GM12878 (cell line): ENCODE measurements around the gene ANP32A. TPM values are rescaled to one million over a fixed set of nuclear protein-coding genes. Genes with fewer than 3 reads are reported as not detected.

Experiments
- ATAC-seq: fragments of 200-7000 bp; cut with Tn5 transposase; 3 replicates; pipeline ENCODE4 v1.9.1; 2020; ENCODE audit warnings: mild to moderate bottlenecking, moderate library complexity
- BruUV-seq: library from RNA; stranded (reverse); fragments of 400-500 nt; replicated peaks from 2 replicates; lab custom pipeline; 2021; lab: Mats Ljungman, UMichigan
- CTCF ChIA-PET: fragments of 300-600 bp; sonication (Branson Sonifier 250); formaldehyde crosslinking; extraction: SDS; loops from one replicate; lab custom pipeline; 2021; ENCODE audit warnings: inconsistent platforms; lab: Yijun Ruan, JAX
- POLR2A ChIA-PET: fragments of 350-600 bp; formaldehyde crosslinking; extraction: SDS; loops from one replicate; lab custom pipeline; 2021; ENCODE audit warnings: inconsistent platforms; lab: Charles Lee
- RAD21 ChIA-PET: fragments of 300-600 bp; sonication (Branson Sonifier 250); formaldehyde crosslinking; loops from one replicate; lab custom pipeline; 2023; ENCODE audit warnings: antibody characterized with exemption; ENCODE audit not compliant: unreplicated experiment; lab: Charles Lee
- SMC1A ChIA-PET: fragments of 300-600 bp; sonication (Branson Sonifier 250); formaldehyde crosslinking; loops from one replicate; lab custom pipeline; 2023; ENCODE audit not compliant: unreplicated experiment, uncharacterized antibody; lab: Charles Lee
- DNase-seq: peaks from one replicate; pipeline ENCODE4 v3.0.0-alpha.2; 2011; ENCODE audit warnings: low read depth, low spot score
- FAIRE-seq: peaks from 3 replicates; lab custom pipeline; 2011; peaks lifted over from hg19 to GRCh38; lab: Jason Lieb, UNC
- H2AFZ ChIP-seq: 2 replicates; pipeline ENCODE4 v1.6.0; 2011; ENCODE audit warnings: low read depth, low read length, control low read depth; ENCODE audit not compliant: control insufficient read depth
- H3K27ac ChIP-seq: 2 replicates; pipeline ENCODE4 v1.5.1; 2011; ENCODE audit warnings: control low read depth; ENCODE audit not compliant: control insufficient read depth, insufficient read depth
- H3K27me3 ChIP-seq, 2 experiments: replicated peaks in 1 of 2; 2 replicates each; pipeline versions ENCODE4 v1.6.0 to v1.6.1; 2011; ENCODE audit warnings: low read length in 1 of 2; ENCODE audit not compliant: control insufficient read depth in 2 of 2, insufficient read depth in 2 of 2
- H3K36me3 ChIP-seq, 2 experiments: 2 replicates each; pipeline ENCODE4 v1.5.1; 2011; ENCODE audit warnings: low read length in 1 of 2; ENCODE audit not compliant: control insufficient read depth in 2 of 2, insufficient read depth in 2 of 2
- H3K4me1 ChIP-seq: 2 replicates; pipeline ENCODE4 v1.6.1; 2011; ENCODE audit warnings: mild to moderate bottlenecking, low read length, moderate library complexity, mixed read lengths; ENCODE audit not compliant: control insufficient read depth, insufficient read depth
- H3K4me2 ChIP-seq: 2 replicates; pipeline ENCODE4 v1.6.0; 2011; ENCODE audit warnings: control low read depth; ENCODE audit not compliant: control insufficient read depth, insufficient read depth
- H3K4me3 ChIP-seq: fragments of 200-600 bp; sonication (generic); 2 replicates; pipeline ENCODE4 v1.5.1; 2016
- H3K79me2 ChIP-seq: 2 replicates; pipeline ENCODE4 v1.6.0; 2011; ENCODE audit warnings: low read length; ENCODE audit not compliant: control insufficient read depth, insufficient read depth
- H3K9ac ChIP-seq: 2 replicates; pipeline ENCODE4 v1.8.0; 2011; ENCODE audit warnings: low read length, control low read depth, mixed read lengths; ENCODE audit not compliant: control insufficient read depth, insufficient read depth
- H3K9me3 ChIP-seq: replicated peaks from 3 replicates; pipeline ENCODE4 v1.5.1; 2011; ENCODE audit warnings: mild to moderate bottlenecking, low read length; ENCODE audit not compliant: control insufficient read depth, insufficient read depth
- H4K20me1 ChIP-seq: 2 replicates; pipeline ENCODE4 v1.6.0; 2011; ENCODE audit not compliant: control insufficient read depth, insufficient read depth
- ATF7 ChIP-seq: fragments of 450-650 bp; IDR thresholded peaks from 2 replicates; pipeline ENCODE4 v1.6.1; 2016; ENCODE audit warnings: low read depth, mild to moderate bottlenecking
- EZH2 ChIP-seq: IDR thresholded peaks from 2 replicates; pipeline ENCODE4 v1.6.1; 2012; ENCODE audit warnings: low read depth, mild to moderate bottlenecking, control low read depth, inconsistent platforms, low read length, borderline replicate concordance; ENCODE audit not compliant: control insufficient read depth
- HDAC2 ChIP-seq: fragments of 200-600 bp; sonication (generic); IDR thresholded peaks from 2 replicates; pipeline ENCODE4 v1.6.1; 2017
- JUNB ChIP-seq: IDR thresholded peaks from 2 replicates; pipeline ENCODE4 v1.6.1; 2016; ENCODE audit warnings: antibody characterized with exemption, mild to moderate bottlenecking
- JUND ChIP-seq: IDR thresholded peaks from 2 replicates; pipeline ENCODE4 v1.6.1; 2012; ENCODE audit warnings: low read depth, mild to moderate bottlenecking, low read length, improper control_type of control experiment, moderate library complexity
- KAT2A ChIP-seq: conservative IDR thresholded peaks from 2 replicates; pipeline ENCODE4 v1.6.1; 2011; ENCODE audit warnings: low read depth, low read length; ENCODE audit not compliant: control insufficient read depth
- LARP7 ChIP-seq: fragments of 450-650 bp; IDR thresholded peaks from 2 replicates; pipeline ENCODE4 v1.6.1; 2017; ENCODE audit warnings: mild to moderate bottlenecking
- NR2C1 ChIP-seq: fragments of 450-650 bp; IDR thresholded peaks from 2 replicates; pipeline ENCODE4 v1.6.1; 2017; ENCODE audit warnings: antibody characterized with exemption, mild to moderate bottlenecking, moderate library complexity
- NRF1 ChIP-seq: conservative IDR thresholded peaks from 2 replicates; pipeline ENCODE4 v1.6.1; 2011; ENCODE audit warnings: mild to moderate bottlenecking, low read depth, low read length, improper control_type of control experiment
- PKNOX1 ChIP-seq: fragments of 450-650 bp; IDR thresholded peaks from 2 replicates; pipeline ENCODE4 v1.6.1; 2016; ENCODE audit warnings: mild to moderate bottlenecking
- POU2F2 ChIP-seq: IDR thresholded peaks from 3 replicates; pipeline ENCODE4 v1.6.1; 2011; ENCODE audit warnings: low read depth, mild to moderate bottlenecking, low read length, borderline replicate concordance
- RELB ChIP-seq: fragments of 450-650 bp; IDR thresholded peaks from 2 replicates; pipeline ENCODE4 v1.6.1; 2017; ENCODE audit warnings: low read depth, mild to moderate bottlenecking, moderate library complexity
- SIN3A ChIP-seq: IDR thresholded peaks from 2 replicates; pipeline ENCODE4 v1.6.1; 2012; ENCODE audit warnings: low read depth, low read length, improper control_type of control experiment
- TARDBP ChIP-seq: IDR thresholded peaks from 2 replicates; pipeline ENCODE4 v1.6.1; 2016; ENCODE audit warnings: borderline replicate concordance
- WGBS: methylation state at CpG from one replicate; pipeline ENCODE4 v1.1.6; 2016; ENCODE audit warnings: low lambda C conversion rate; ENCODE audit not compliant: insufficient replicate concordance, insufficient coverage; ENCODE audit errors: missing lambda C conversion rate; 5-methylcytosine and 5-hydroxymethylcytosine counted together
- in situ Hi-C: fragments of 300-500 bp; cut with MboI; formaldehyde crosslinking; loops from 9 replicates; pipeline ENCODE4 v1.14.3; 2018; ENCODE audit warnings: mixed read lengths
- intact Hi-C: fragments of 100-400 bp; cut with micrococcal nuclease; formaldehyde crosslinking; loops from one replicate; pipeline ENCODE4 v1.14.2; 2022; ENCODE audit not compliant: unreplicated experiment
- polyA plus RNA-seq, 11 experiments: library from polyadenylated mRNA; depleted of rRNA in 4 of 11; unstranded in 6 of 11; stranded (reverse) in 5 of 11; fragments of >200 nt; fragmentation: Nextera tagmentation in 4 of 11; fragmentation: Illumina TruSeq in 1 of 11; extraction: Ambion mirVana in 4 of 11; extraction: Trizol in 1 of 11; gene quantifications; 1 replicate in 1 of 11; 2 replicates in 10 of 11; pipeline versions ENCODE4 v1.2.1 to v1.2.3, GENCODE V29; 2011 to 2016; ENCODE audit warnings: inconsistent platforms in 2 of 11, missing spikeins in 2 of 11, low read depth in 1 of 11
- total RNA-seq, 4 experiments: library from RNA; depleted of rRNA in 3 of 4; stranded (reverse); fragments of >200 nt in 3 of 4; fragmentation: Illumina TruSeq in 1 of 4; extraction: Trizol in 1 of 4; gene quantifications; 2 replicates each; pipeline versions ENCODE4 v1.2.1 to v1.2.3, GENCODE V29; 2013 to 2021

Gene ANP32A
- total and polyA plus RNA-seq, 10 of the 15 experiments (the other 5 are each of a cell fraction or from before 2014, with no cell fraction given) = 29.6 to 666 (median 234) TPM

GRCh38 chr15:68765602-68766368, 54.9 kb downstream of the ANP32A start:
- Histone ChIP-seq H3K79me2 (no peaks in the 10 kb centered on the region), H4K20me1 (no peaks in the 10 kb centered on the region), H3K9ac (no peak overlapping the region), H3K9me3 (no peaks in the 10 kb centered on the region), H3K27ac (no peak overlapping the region), H2AFZ (no peak overlapping the region), H3K4me1 (no peaks in the 10 kb centered on the region), H3K4me2 (no peak overlapping the region), H3K27me3 (0 out of 4 replicates have a peak, but pooled peaks cover 0 to 2% of the 10 kb centered on the region in 2 experiments), H3K36me3 (no peaks in the 10 kb centered on the region), H3K4me3 (no peak overlapping the region)
- POLR2A ChIA-PET = interaction anchor here (1.0 kb wide), 1 partner anchor 69 kb away, joined by 4 read pairs; no protein-coding TSS in a partner anchor
- intact Hi-C loops (no loop called here), in situ Hi-C loops (no loop called here)
- FAIRE-seq (no peak), ATAC-seq (no peak), DNase-seq (no peak)
- RAD21 ChIA-PET = no interaction called here
- 56% methylated on average over 11 of the region's 11 CpGs for WGBS
- CTCF ChIA-PET = no interaction called here
- SMC1A ChIA-PET = no interaction called here
- TF ChIP-seq LARP7 (no peak), PKNOX1 (no peak), EZH2 (no peak), NR2C1 (no peak), TARDBP (no peak), HDAC2 (no peak), JUND (no peak), POU2F2 (no peak), RELB (no peak), SIN3A (no peak), KAT2A (no peak), ATF7 (no peak), NRF1 (no peak), JUNB (no peak)
- no TSS peak for BruUV-seq
